Activated naive CD8-positive, alpha-beta T cell treated with anti-CD3 and anti-CD28 coated beads, Interleukin-2, amount 50 U/mL, for 24 hours (primary cell): ENCODE results near the gene PPM1H.
"Not testable (repeated sequence)": the region's sequence is repeated elsewhere in the genome, so short reads cannot be mapped to it uniquely, and the experiment has no call there.

Experiments
- ATAC-seq: fragments of 150-1000 bp; cut with Tn5 transposase; one replicate; pipeline ENCODE4 v1.10.0; 2021
- DNase-seq: peaks from one replicate; pipeline ENCODE4 v3.0.0; 2021
- H3K27ac Mint-ChIP-seq: one replicate; pipeline ENCODE4 v1.8.0; 2021; ENCODE audit warnings: mild to moderate bottlenecking, mixed read lengths
- H3K27me3 Mint-ChIP-seq: one replicate; pipeline ENCODE4 v1.8.0; 2021; ENCODE audit warnings: mixed read lengths
- H3K36me3 Mint-ChIP-seq: one replicate; pipeline ENCODE4 v1.8.0; 2021; ENCODE audit warnings: low read depth, mixed read lengths
- H3K4me1 Mint-ChIP-seq: one replicate; pipeline ENCODE4 v1.8.0; 2021; ENCODE audit warnings: mixed read lengths
- H3K4me3 Mint-ChIP-seq: one replicate; pipeline ENCODE4 v1.8.0; 2021; ENCODE audit warnings: mild to moderate bottlenecking, moderate library complexity, mixed read lengths
- H3K9me3 Mint-ChIP-seq: one replicate; pipeline ENCODE4 v1.8.0; 2021; ENCODE audit warnings: mixed read lengths

PPM1H gene

DNA sequence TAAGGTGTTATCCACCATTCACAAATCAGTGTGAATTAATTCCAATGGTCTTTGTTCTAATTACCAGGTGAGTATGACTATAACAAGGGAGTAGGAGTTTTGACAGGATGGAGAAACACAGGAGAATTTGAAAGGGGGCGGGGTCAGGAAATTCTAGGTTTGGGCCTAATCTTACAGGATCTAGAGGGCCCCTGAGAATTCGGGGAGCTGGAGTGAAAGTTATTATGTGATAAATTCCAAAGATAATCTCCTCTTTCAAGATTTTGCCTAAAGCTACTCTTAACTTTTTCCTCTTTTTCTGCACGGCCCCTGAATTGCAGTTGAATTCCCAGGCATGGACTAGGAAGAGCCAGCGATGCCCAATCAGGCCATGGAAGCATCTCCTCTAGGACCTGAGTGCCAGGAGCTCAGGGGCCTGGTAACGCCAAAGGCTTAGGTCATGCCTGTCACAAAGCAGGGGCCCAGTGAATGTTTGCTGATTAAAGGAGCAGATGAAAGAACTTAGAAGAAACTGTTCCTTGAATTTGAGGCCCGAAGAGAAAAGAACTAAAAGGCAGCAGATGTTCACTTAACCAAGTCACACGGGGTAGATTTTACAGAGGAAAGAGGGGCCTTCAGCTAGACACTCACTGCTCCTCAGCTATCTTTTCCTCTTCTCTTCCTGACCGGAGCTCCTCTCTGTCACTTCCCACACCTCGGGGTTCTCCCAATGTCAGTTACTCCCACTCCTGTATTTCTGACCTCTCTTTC lies 195.5 kb downstream of the PPM1H start:
- Mint-ChIP-seq H3K4me3 (no peak overlapping the region), H3K27ac (no peak overlapping the region), H3K4me1 (peaks cover under 1% of the 10 kb centered on the region), H3K36me3 (no peaks in the 10 kb centered on the region), H3K27me3 (no peaks in the 10 kb centered on the region), H3K9me3 (no peaks in the 10 kb centered on the region)
- DNase-seq (no peak), ATAC-seq (no peak)

DNA sequence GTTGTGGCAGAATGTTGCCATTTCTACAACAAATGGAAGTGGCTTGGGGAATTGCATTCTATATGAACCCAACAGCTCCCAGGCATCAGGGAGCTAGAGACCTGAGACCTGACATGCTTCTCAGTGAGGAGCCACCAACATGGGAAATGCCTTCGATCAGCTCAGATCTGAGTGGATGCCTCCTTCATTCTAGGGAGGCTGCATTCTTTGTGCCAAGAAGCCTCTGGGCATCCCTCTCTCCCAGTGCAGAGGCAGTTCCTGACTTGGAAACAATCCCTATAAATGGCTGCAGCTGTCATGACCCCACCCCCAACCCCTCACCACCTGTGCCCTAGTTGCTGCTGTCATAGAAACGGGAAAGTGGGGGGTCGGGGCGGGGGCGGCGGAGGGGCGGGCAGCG lies 196.3 kb downstream of the PPM1H start:
- Mint-ChIP-seq H3K27me3 (no peaks in the 10 kb centered on the region), H3K27ac (no peak overlapping the region)

DNA sequence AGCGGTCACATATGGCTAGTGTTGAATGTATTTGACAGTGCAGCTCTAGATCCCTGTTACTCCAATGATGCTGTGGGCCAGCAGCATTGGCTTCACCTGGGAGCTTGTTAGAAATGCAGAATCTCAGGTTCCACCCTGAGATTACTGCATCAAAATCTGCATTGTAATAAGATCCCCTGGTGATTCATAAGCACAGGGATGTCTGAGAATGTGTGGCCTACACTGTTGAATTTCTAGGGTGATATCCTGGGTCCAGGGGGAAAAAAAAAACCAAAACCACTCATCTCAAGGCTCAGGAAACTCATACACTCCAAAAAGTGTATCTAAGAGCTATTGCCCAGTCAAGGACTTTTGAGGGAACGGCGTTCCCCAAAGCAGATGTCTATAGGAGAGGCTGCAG lies 196.8 kb downstream of the PPM1H start:
- no peak overlapping the region for H3K4me3 Mint-ChIP-seq
- no peaks in the 10 kb centered on the region for H3K36me3 Mint-ChIP-seq
- no peak overlapping the region for H3K27ac Mint-ChIP-seq

More for the DNA sequence above, 196.3 kb downstream of the PPM1H start:
- Mint-ChIP-seq H3K4me3 (no peak overlapping the region), H3K4me1 (peaks cover 2% of the 10 kb centered on the region), H3K36me3 (no peaks in the 10 kb centered on the region), H3K9me3 (no peaks in the 10 kb centered on the region)
- no peak for DNase-seq
- ATAC-seq, result no peak

DNA sequence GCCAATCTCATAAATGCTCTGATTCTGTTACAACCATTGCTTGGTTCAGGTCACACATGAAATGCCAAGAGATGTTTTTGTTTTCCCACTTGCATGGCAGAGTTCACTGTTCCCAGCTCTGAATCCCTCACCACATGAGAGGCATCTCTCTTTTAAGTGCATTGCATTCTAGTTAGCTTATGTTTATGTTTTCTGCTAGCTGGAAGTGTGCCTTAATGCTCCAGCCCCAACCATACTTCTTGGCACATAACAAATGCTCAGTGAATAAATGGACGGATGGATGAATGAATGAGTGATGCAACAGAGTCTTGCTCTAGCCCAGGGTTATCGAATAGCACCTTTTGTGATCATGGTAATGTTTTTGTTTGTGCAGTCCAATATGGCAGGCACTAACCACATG lies 197.3 kb downstream of the PPM1H start:
- H3K27me3 Mint-ChIP-seq, result no peaks in the 10 kb centered on the region
- H3K36me3 Mint-ChIP-seq, result no peaks in the 10 kb centered on the region
- H3K4me3 Mint-ChIP-seq, result no peak overlapping the region
- H3K27ac Mint-ChIP-seq, result no peak overlapping the region
- H3K9me3 Mint-ChIP-seq, result no peaks in the 10 kb centered on the region
- no peak for DNase-seq
- no peak for ATAC-seq
- peaks cover 8% of the 10 kb centered on the region for H3K4me1 Mint-ChIP-seq

More for the DNA sequence above, 196.8 kb downstream of the PPM1H start:
- ATAC-seq (no peak), DNase-seq (no peak)
- Mint-ChIP-seq H3K27me3 (no peaks in the 10 kb centered on the region), H3K4me1 (peaks cover 3% of the 10 kb centered on the region), H3K9me3 (no peaks in the 10 kb centered on the region)

DNA sequence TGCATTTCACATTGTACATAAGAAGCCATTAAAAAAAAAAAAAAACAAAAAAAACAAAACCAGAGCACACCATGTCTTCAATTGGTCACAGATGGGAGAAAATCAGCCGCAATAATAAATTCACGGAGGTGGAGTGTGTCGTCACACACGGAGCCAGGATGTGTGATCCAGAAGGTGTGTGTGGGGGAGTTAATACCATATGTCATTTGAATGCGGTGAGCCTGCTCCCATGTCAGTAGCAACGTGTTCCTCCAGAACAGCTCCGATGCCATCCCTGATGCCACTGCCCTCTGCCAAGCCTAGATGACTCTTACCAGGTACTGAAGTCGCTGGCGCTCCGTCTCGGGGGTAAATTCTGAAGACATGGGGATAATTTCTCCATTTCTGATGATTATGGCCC lies 197.8 kb downstream of the PPM1H start:
- Mint-ChIP-seq H3K27me3 (no peaks in the 10 kb centered on the region), H3K9me3 (no peaks in the 10 kb centered on the region), H3K36me3 (no peaks in the 10 kb centered on the region), H3K27ac (no peak overlapping the region), H3K4me3 (no peak overlapping the region), H3K4me1 (peaks cover 8% of the 10 kb centered on the region)
- ATAC-seq (no peak), DNase-seq (no peak)

DNA sequence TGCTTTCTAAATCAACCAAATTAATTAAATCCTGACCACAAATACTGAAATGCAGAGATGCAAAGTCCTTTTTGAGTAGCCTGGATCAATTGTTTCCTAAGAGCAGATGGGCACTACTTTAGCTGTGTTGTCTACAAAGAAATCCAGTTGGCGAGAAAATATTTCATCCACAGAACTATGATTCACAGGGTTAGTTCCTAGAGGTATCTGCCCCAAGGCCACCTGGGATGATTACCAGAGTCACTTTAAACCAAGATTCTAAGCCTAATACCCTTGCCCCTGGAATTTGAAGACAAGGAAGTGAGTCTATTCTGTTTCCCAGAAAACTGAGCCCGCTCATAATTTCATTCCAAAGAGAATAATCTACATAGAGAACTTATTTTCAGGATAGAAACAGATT lies 198.4 kb downstream of the PPM1H start:
- DNase-seq (no peak), ATAC-seq (no peak)
- no peaks in the 10 kb centered on the region for H3K9me3 Mint-ChIP-seq
- no peak overlapping the region for H3K27ac Mint-ChIP-seq
- H3K4me3 Mint-ChIP-seq, result no peak overlapping the region
- H3K36me3 Mint-ChIP-seq, result no peaks in the 10 kb centered on the region
- no peaks in the 10 kb centered on the region for H3K27me3 Mint-ChIP-seq
- H3K4me1 Mint-ChIP-seq, result peaks cover 12% of the 10 kb centered on the region

DNA sequence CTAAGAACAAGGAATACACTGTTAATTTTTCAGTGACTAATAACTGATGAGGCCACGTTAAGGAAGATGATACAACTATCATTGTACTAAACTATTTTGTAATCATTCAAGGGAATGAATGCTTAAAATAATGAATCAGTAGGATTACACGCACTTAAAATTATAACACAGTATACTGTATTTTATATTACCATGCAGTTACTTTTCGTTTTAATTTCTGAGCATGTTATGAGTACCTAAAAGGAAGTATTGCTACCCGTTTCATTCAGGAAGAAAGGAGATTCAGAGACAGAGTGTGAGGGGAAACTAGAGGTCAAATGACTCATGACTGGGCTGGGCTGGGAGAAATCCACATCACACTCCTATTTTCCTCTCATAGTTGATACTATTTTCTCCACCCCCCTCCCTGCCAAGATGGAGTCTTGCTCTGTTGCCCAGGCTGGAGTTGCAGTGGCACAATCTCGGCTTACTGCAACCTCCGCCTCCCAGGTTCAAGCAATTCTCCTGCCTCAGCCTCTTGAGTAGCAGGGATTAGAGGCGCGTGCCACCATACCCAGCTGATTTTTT lies 202.0 kb downstream of the PPM1H start:
- no peaks in the 10 kb centered on the region for H3K9me3 Mint-ChIP-seq
- peak overlapping the region; percentile 19 for H3K27ac Mint-ChIP-seq
- DNase-seq, result no peak
- peaks cover 15% of the 10 kb centered on the region for H3K4me1 Mint-ChIP-seq
- H3K36me3 Mint-ChIP-seq, result no peaks in the 10 kb centered on the region
- peaks cover under 1% of the 10 kb centered on the region for H3K27me3 Mint-ChIP-seq
- ATAC-seq, result peak; percentile 75
- H3K4me3 Mint-ChIP-seq, result no peak overlapping the region

DNA sequence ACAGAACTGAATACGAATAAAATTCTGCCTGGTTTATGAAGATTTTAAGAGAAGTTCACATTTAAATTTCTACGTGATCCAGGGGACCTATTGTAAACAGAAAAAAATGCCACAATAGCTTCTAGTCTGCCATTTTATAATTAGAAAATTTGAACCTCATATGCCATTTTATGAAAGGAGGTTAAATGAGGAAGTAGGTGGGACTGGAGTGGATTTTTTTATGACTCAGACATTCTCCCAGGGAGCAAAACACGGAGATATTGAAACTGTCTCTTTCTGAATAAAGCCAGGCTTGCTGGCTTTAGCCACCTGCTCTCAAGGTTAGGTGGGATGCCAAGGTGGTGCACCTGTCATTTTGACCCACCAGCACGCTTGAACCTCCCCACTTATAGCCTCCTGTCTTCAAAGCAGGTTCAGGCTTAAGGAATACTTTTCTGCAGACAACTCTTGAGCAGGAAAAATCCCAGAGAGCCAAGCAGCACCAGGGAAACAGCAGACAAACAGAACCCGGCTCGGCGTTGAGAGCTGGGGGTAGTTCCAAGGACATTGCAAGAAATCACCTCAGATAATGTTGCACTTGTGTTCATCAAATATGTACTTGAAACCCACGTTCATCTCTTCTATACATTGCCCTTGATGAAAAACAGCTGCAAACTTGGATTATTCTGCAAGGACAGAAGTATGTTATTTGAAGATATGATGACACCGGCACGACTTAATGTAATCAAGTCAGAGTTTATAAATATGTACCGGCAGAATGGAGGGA lies 203.7 kb downstream of the PPM1H start:
- Mint-ChIP-seq H3K4me1 (peaks cover 15% of the 10 kb centered on the region), H3K9me3 (no peaks in the 10 kb centered on the region), H3K27me3 (peaks cover 3% of the 10 kb centered on the region), H3K27ac (no peak overlapping the region), H3K36me3 (no peaks in the 10 kb centered on the region), H3K4me3 (no peak overlapping the region)
- DNase-seq (no peak), ATAC-seq (no peak)

DNA sequence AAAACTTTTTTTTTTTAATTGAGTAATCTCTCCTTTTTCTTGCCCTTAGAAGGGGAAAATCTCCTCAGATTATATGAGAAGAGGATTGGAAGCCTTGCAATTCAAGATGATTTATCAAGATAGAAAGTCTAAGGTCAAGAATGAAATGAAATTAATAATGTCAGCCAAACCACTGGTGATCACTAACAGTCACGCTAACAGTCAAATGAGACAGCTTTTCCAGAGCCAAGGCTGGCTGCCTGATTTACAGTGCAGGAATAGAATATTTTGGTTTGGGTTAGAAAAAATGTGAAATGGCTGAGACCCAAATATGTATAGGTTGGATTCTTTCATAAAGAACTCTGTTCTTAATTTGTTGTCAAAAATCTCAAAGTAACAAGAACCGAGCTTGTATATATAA lies 204.3 kb downstream of the PPM1H start:
- Mint-ChIP-seq H3K4me1 (peaks cover 15% of the 10 kb centered on the region), H3K9me3 (no peaks in the 10 kb centered on the region), H3K27me3 (peaks cover 3% of the 10 kb centered on the region), H3K36me3 (no peaks in the 10 kb centered on the region), H3K27ac (no peak overlapping the region), H3K4me3 (no peak overlapping the region)
- ATAC-seq (no peak), DNase-seq (no peak)

DNA sequence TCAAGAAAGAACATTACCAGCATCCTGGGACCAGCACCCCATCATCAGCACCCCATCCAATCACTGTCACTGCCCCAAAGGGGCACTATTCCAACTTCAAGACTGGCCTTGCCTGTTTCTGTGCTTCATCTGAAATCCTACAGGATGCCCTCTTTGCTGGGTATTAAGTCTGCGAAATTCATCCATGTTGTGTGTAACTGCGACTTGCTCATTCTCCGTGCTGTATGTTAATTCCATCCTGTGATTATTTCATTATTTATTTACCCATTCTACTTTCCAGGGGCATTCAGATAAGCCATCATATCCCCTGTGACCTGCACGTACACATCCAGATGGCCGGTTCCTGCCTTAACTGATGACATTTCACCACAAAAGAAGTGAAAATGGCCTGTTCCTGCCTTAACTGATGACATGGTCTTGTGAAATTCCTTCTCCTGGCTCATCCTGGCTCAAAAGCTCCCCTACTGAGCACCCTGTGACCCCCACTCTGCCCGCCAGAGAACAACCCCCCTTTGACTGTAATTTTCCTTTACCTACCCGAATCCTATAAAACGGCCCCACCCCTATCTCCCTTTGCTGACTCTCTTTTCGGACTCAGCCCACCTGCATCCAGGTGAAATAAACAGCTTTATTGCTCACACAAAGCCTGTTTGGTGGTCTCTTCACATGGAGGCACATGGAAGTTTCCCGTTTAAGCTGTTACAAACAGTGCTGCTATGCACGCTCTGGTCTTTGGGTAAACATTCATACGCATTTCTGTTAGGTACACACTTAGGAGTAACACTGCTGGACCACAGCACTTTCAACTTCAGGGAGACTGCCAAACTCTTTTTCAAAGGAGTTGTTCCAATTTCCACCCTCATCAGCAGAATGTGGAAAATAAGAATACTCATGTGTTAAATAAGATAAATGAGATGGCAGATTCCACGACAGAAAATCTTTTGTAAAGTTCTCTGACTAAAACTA lies 205.1 kb downstream of the PPM1H start:
- H3K9me3 Mint-ChIP-seq, ATAC-seq, H3K27ac Mint-ChIP-seq, H3K27me3 Mint-ChIP-seq, H3K36me3 Mint-ChIP-seq, DNase-seq, H3K4me3 Mint-ChIP-seq: not testable (repeated sequence)
- H3K4me1 Mint-ChIP-seq, result peaks cover 15% of the 10 kb centered on the region

DNA sequence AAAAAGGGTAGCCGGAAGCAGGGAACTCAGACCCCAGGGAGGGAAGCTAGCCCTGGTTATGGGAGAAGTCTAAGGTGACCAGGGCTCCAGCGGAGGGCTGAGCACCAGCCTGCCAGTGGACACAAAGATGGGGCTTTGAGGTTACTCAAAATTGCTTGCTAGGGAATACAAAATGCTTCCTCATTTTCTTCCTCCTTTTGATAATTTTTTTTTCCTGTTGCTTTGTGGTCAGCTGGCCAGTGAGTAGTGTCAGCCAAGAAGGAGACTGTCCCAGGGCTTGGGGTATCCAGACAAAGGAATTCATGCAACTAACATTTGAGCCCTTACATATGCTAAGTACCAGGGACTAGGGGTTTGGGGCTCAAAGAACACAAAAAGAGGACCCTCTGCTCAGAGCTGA lies 206.2 kb downstream of the PPM1H start:
- ATAC-seq (no peak), DNase-seq (no peak)
- Mint-ChIP-seq H3K9me3 (no peaks in the 10 kb centered on the region), H3K36me3 (no peaks in the 10 kb centered on the region), H3K4me3 (no peak overlapping the region), H3K27ac (no peak overlapping the region), H3K27me3 (peaks cover 3% of the 10 kb centered on the region), H3K4me1 (peaks cover 13% of the 10 kb centered on the region)

DNA sequence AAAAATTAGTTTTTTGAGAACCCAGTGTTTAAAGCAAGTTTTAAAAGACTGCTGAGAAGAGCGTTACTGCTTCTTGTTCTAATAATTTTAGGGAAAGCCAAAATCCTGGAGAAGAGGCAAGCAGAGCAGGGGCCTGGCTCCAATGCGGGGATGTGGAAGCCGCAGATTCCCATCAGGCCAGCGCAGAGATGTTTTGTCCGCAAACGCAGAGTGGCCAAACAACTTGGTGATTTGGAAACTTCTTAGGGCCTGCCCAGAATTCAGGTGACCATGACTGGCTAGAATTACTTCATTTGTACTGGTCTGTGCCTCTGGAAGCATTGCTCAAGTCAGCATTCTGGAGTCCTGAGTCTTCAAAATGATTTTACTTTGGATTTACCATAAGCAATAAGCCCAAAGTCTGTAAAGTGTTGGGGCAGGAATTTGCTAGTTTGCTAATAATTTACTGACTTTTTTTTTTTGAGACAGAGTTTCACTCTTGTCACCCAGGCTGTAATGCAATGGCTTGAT lies 208.4 kb downstream of the PPM1H start:
- DNase-seq (no peak), ATAC-seq (no peak)
- H3K36me3 Mint-ChIP-seq, result no peaks in the 10 kb centered on the region
- no peak overlapping the region for H3K4me3 Mint-ChIP-seq
- H3K4me1 Mint-ChIP-seq, result peaks cover 4% of the 10 kb centered on the region
- peaks cover 3% of the 10 kb centered on the region for H3K27me3 Mint-ChIP-seq
- no peak overlapping the region for H3K27ac Mint-ChIP-seq
- no peaks in the 10 kb centered on the region for H3K9me3 Mint-ChIP-seq

DNA sequence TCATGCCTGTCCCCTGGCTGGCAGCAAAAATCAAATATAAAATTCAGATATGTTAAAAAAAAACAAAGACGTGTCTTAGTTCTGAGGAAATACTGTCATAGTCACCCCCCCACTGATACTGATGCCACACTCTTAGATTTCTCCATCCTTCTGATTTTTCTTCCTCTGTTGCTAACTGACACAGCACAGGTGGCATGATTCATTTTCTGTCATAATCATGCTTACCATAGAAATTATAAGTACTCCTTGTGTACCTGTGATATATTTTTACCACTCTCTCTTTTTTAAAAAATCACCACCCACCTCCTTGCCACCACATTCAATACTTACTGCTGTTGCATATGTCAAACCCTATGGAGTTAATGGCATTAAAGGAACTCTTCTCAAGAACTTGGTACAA lies 209.2 kb downstream of the PPM1H start:
- H3K9me3 Mint-ChIP-seq, result no peaks in the 10 kb centered on the region
- no peak overlapping the region for H3K27ac Mint-ChIP-seq
- H3K36me3 Mint-ChIP-seq, result no peaks in the 10 kb centered on the region

DNA sequence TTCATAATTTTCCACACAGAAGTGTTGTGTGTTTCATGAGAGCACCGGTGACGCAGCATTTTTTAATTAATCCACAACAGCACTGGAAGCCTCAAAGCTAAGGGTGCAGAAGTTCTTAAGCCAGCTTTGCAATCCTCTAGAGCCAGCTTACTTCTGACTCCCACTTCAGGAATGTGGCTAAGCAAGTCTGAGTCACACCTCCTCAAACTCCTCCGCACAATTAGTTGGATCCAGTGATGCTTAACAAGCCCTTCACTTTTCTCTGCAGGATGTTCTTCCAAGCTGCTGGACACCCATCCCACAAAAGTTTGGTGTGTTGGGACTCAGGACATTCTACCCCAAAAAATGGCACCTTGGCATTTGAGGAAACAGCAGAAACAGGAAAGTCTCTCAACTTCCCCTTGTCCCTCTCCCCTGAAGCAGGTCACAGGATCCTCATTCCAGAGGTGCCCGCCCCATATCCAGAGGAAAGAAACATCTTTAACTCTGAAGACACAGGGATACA lies 210.0 kb downstream of the PPM1H start:
- DNase-seq (no peak), ATAC-seq (no peak)
- H3K36me3 Mint-ChIP-seq, result no peaks in the 10 kb centered on the region
- H3K9me3 Mint-ChIP-seq, result no peaks in the 10 kb centered on the region
- H3K27ac Mint-ChIP-seq, result no peak overlapping the region
- H3K27me3 Mint-ChIP-seq, result peaks cover 3% of the 10 kb centered on the region
- no peak overlapping the region for H3K4me3 Mint-ChIP-seq
- H3K4me1 Mint-ChIP-seq, result no peaks in the 10 kb centered on the region

More for the DNA sequence above, 209.2 kb downstream of the PPM1H start:
- no peak for ATAC-seq
- Mint-ChIP-seq H3K27me3 (peaks cover 3% of the 10 kb centered on the region), H3K4me1 (no peaks in the 10 kb centered on the region), H3K4me3 (no peak overlapping the region)
- no peak for DNase-seq
